NCI-H1092 treated with DMSO at 0.1 percent for 48 hours (cell line): ENCODE results near the gene C10orf71.
A peak's percentile ranks its signal among the peaks of the same experiment; 100 is the strongest.

Experiments
- DNase-seq: peaks from one replicate; lab custom pipeline; 2025; lab: John Stamatoyannopoulos, UW

The C10orf71 gene, protein sequence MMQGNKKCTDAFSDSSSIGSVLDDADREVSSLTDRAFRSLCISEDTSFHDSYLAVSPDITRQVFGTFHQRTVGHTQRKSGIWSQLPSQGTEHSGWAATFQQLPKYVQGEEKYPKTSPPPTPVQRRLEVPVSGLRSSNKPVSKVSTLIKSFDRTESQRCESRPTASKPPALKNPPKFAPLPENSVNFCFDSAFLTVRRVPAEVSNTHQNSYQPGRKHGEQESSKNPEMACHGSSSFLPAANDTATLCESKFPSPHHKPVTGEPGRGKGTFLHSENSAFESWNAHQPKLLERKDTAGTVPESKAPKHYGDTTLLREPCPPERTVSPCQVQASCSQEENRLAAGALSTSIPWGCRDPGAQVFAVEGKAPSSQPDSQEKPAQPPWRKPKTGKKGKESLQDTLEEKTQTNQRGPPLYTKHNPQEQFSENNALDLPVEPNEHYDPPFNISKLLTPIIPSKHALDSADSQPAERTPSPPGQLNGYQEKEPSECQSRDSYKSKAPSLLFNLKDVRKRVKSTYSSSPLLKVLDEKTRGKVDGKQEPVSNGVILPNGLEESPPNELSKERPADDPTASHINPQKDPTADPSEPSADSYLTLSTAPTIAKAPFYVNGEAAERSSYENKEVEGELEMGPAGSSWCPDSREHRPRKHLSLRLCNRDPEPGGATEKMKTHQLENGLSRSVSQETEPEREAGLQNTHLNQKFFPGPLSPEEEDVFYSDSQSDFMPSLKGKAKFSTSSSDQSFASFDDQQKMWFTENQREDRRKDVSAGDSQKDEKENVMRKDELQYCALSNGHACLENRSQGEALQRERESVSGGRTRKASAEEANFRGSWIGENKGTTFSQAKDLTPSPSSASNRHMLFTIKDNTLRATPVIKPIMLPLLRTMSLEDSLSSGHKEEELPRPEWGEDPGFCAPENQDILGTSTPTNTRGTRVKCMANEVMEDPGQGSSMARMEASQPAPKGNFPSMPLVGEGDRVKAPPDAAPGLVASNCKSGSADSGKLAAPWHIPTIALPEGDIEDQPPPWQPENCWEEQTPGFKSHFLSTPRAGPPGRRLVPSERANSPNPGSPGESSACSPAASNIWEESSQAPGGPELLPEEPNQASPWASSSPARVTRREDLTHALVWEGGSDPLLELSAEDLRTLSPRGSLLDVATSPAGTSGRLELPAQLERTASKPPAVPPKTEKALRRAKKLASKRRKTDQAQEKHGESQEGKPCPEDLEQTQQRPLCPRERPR (N-terminal part only)

DNA sequence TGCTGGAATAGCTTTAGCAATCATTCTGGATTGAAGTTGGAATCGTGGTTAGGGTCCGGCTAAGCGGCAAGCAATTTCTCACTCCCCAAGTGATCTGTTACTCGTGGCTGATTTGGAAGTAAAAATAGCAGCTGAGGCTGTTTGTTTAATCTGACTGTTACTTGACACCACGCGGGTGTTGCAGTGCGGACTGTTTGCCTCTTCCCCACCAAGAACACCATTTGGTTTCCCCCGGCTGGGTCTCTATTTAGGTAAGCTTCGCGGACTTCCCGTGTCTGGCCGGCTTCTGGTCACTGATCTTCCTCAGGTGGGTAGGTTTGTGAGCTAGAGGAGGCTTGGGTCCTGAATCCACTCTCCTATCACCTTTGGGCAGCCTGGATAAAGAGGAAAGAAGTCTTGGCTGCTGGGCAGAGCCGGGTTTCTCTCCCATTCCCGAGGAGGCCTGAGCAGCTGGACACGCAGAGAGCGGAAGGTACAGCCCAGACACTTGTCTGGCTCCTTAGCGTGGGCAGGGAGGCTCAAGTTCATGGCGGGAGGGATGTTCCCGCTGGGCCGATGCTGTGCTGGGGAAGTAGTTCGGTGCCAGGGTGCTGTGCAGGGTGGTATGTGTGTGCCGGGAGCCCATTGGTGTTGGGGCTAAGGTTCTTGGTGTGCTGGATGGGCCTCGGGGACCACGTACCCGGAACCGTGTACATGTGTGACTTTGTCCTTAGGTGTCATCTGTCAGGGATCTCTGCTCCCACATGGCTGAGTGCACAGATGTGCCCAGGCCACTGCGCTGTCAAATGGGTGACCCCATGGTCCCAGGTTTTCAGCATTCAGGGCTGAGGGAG is at the start of gene C10orf71:
TSS of gene C10orf71 (plus strand) at position 188 of the 833 bp plus-strand sequence. CDS start 23,376 bp downstream, outside the sequence.
- DNase-seq = peak; percentile 59

DNA sequence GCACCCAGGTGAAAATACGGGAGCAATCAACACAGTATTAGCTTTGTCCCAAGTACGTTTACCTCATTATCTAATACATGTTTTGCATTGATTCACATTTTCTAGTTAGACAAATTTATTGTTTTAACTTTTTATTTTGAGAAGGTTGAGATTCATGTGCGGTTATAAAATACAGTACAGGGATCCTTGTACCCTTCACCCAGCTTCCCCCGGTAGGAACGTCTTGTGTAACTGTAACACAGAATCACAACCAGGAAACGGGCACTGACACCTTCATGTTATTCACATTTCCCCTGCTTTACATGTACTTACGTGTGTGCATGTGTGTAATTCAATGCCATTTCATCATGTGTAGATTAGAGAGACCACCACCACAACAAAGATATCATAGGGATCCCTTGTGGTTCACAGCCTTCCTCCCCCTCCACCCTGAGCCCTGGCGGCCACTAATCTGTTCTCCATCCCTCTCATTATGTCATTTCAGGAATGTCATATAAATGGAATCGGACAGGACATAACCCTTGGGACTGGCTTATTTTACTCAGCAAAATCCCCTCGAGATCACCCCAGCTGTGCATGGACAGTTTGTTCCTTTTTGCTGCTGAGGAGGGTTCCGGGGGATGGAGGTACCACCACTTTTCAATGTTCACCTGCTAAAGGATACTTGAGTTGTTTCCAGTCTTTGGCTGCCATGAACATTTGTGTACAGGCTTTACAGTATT is 46.5 kb upstream of the C10orf71 start:
- DNase-seq = no peak

GRCh38 chr10:49253340-49253906 is 45.5 kb upstream of the C10orf71 start:
- DNase-seq = no peak

GRCh38 chr10:49254150-49254549 is 44.8 kb upstream of the C10orf71 start:
- no peak for DNase-seq

GRCh38 chr10:49254556-49255318 is 44.2 kb upstream of the C10orf71 start:
- no peak for DNase-seq

- DNase-seq = no peak
Measured at GRCh38 chr10:49255883-49256282, 43.1 kb upstream of the C10orf71 start.

GRCh38 chr10:49257154-49257553 is 41.8 kb upstream of the C10orf71 start:
- no peak for DNase-seq

GRCh38 chr10:49257626-49258349 is 41.2 kb upstream of the C10orf71 start:
- DNase-seq = no peak

GRCh38 chr10:49258350-49258683 is 40.7 kb upstream of the C10orf71 start:
- DNase-seq = no peak

DNA sequence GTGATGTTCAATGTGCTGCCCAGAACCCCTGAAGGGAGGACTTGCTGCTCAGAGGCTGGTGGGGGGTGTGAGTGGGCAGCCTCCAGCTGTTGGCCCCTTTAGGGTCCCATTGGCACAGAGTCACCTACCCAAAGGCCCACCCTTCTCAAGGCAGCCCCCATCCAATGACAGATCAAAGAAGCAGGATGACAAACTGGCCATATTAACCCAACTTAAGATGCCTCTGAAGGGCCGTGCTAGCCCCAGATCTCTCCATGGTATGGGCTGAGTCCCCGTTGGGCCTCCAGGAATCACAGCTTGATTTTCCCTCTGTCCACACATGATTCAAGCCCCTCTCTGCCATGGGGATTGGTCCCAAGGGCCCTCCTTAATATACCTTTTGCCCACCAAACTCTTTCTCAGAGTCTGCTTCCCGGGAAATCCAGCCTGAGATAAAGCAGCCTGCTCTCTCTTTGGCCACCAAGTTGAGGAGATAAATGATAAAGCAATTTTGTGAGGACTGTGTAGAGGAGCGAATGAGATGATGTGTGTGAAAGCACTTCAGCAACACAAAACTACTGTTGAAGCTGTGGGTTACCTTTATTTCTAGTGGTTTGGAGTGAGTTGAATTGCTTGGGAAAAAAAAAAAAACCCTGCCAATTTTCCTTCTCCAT is 38.2 kb upstream of the C10orf71 start:
- DNase-seq = no peak

DNA sequence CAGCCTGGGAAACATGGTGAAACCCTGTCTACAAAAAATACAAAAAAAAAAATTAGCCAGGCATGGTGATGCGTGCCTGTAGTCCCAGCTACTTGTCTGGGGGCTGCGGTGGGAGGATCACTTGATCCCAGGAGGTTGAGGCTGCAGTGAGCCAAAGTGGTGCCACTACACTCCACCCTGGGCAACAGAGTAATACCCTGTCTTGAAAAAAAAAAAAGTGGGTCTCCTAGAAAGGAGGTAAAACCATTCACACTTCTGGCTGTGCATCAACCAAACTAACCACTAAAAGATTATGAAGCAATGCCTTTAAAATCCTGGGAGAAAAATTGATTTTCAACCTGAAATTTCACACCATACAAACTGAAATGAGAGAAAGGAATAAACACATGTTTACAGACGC is 35.4 kb upstream of the C10orf71 start:
- DNase-seq = no peak

- no peak for DNase-seq
Measured at GRCh38 chr10:49264177-49264677, 34.7 kb upstream of the C10orf71 start.

DNA sequence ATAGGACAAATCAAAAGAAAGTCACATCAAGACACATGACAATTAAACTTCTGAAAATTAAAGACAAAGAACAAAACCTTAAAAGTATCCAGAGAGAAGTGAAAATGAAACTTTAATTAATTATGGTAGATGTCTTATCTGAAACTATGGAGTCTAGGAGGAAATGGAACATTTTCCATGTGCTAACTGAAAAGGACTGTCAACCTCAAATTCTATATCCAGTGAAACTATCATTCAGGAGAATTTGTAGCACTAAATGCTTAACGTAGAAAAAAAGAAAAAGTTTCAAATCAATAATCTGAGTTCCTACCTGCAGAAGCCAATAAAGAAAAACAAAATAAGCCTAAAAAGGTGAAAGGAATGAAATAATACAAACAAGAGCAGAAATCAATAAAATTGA is 33.1 kb upstream of the C10orf71 start:
- DNase-seq = no peak

DNA sequence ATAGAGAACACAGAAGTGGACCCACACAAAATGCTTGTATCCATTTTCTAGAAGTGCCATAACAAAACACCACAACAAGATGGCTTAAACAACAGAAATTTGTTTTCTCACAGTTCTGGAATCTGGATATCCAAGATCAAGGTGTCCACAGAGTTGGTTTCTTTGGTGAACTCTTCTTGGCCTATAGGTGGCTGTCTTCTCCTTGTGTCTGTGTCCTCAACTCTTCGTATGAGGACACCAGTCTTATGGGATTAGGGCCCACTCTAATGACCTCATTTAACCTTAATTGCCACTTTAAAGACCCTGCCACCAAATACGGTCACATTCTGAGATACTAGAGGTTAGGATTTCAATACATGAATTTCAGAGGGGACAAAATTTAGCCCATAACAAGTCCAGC is 30.8 kb upstream of the C10orf71 start:
- DNase-seq = no peak

DNA sequence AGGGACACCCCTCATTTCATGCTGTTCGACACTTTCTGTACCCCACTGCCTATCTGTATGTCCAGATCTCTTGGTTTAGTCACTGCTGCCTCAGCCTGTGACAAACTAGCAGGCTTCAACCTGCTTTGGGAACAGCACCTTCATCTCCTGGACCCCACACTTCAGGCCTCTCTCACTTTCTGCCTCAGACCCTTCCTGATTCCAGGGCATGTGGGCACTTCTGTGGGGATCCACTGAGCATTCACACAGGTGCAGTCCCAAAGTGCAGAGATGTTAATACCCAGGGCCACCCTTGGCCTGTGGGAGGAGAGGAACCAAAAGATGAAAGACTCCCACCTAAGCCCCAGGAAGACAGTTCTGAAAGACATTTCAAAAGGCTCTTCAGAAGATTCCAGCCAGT is 29.4 kb upstream of the C10orf71 start:
- no peak for DNase-seq

- DNase-seq = no peak
Measured at GRCh38 chr10:49270565-49270964, 28.4 kb upstream of the C10orf71 start.

GRCh38 chr10:49271346-49271745 is 27.6 kb upstream of the C10orf71 start:
- no peak for DNase-seq
